HL-60 (cell line): ENCODE results near the gene LMAN1.

Source experiments
- DNase-seq, 2 experiments: peaks; one replicate each; pipeline ENCODE4 v3.0.0-alpha.2; 2010 to 2020; ENCODE audit warnings: low read depth in 1 of 2, low spot score in 1 of 2
- H3K27ac ChIP-seq: fragments of 250-450 bp; sonication (Bioruptor Pico); replicated peaks from 2 replicates; pipeline ENCODE4 v1.5.1; 2020; ENCODE audit warnings: mild to moderate bottlenecking, moderate library complexity
- H3K27me3 ChIP-seq: fragments of 250-450 bp; sonication (Bioruptor Pico); 2 replicates; pipeline ENCODE4 v1.5.1; 2021; ENCODE audit warnings: mild to moderate bottlenecking, moderate library complexity; ENCODE audit not compliant: insufficient read depth, poor library complexity, severe bottlenecking
- H3K4me3 ChIP-seq: replicated peaks from 2 replicates; pipeline ENCODE4 v1.5.1; 2011; ENCODE audit warnings: mild to moderate bottlenecking, control low read depth, low read length; ENCODE audit not compliant: insufficient read depth
- CTCF ChIP-seq: IDR thresholded peaks from one replicate; pipeline ENCODE4 v1.5.1; 2011; ENCODE audit warnings: low read length, control low read depth, inconsistent platforms; ENCODE audit not compliant: insufficient read depth
- GABPA ChIP-seq: IDR thresholded peaks from 2 replicates; pipeline ENCODE4 v1.6.1; 2012; ENCODE audit warnings: low read depth
- POLR2AphosphoS5 ChIP-seq: IDR thresholded peaks from 2 replicates; pipeline ENCODE4 v1.6.1; 2012; ENCODE audit warnings: low read depth
- REST ChIP-seq: IDR thresholded peaks from 2 replicates; pipeline ENCODE4 v1.6.1; 2012; ENCODE audit warnings: low read depth; ENCODE audit not compliant: insufficient replicate concordance
- SPI1 ChIP-seq: IDR thresholded peaks from 2 replicates; pipeline ENCODE4 v1.6.1; 2012; ENCODE audit warnings: low read depth, mild to moderate bottlenecking, borderline replicate concordance

Gene LMAN1

GRCh38 chr18:59325965-59326364 is 33.1 kb downstream of the LMAN1 start:
- no peak overlapping the region for H3K4me3 ChIP-seq
- H3K27me3 ChIP-seq = no peaks in the 10 kb centered on the region
- no peak for DNase-seq
- H3K27ac ChIP-seq = no peak overlapping the region
- TF ChIP-seq GABPA (no peak), SPI1 (no peak), CTCF (no peak), POLR2AphosphoS5 (no peak), REST (no peak)

- Histone ChIP-seq H3K27ac (no peak overlapping the region), H3K27me3 (no peaks in the 10 kb centered on the region), H3K4me3 (no peak overlapping the region)
- no peak for DNase-seq
- no peak for TF ChIP-seq REST
- no peak for TF ChIP-seq SPI1
- TF ChIP-seq CTCF = no peak
- TF ChIP-seq GABPA = no peak
- TF ChIP-seq POLR2AphosphoS5 = no peak
Observed at GRCh38 chr18:59324623-59324971, 34.5 kb downstream of the LMAN1 start.

GRCh38 chr18:59323931-59324622 is 35.0 kb downstream of the LMAN1 start:
- no peak for DNase-seq
- Histone ChIP-seq H3K4me3 (no peak overlapping the region), H3K27me3 (no peaks in the 10 kb centered on the region), H3K27ac (no peak overlapping the region)
- TF ChIP-seq SPI1 (no peak), REST (no peak), CTCF (no peak), GABPA (no peak), POLR2AphosphoS5 (no peak)
